Endothelial cell of umbilical vein (primary cell): ENCODE data around the gene METRN. TPM values are rescaled to one million over a fixed set of nuclear protein-coding genes. Genes with fewer than 3 reads are reported as not detected.

Experiments
- BruUV-seq: library from RNA; stranded (reverse); fragments of 400-500 nt; replicated peaks from 2 replicates; lab custom pipeline; 2021; lab: Mats Ljungman, UMichigan
- CTCF ChIA-PET: fragments of 300-600, 350-600 bp; sonication (Branson Sonifier 250); formaldehyde crosslinking; loops from one replicate; lab custom pipeline; 2021; ENCODE audit warnings: antibody characterized with exemption, inconsistent platforms; lab: Charles Lee
- POLR2A ChIA-PET: fragments of 300-600, 350-600 bp; sonication (Branson Sonifier 250); formaldehyde crosslinking; loops from one replicate; lab custom pipeline; 2021; ENCODE audit warnings: antibody characterized with exemption, inconsistent platforms; lab: Charles Lee
- DNase-seq: peaks from one replicate; pipeline ENCODE4 v3.0.0-alpha.2; 2011; ENCODE audit warnings: low read depth, low spot score
- FAIRE-seq: peaks from 2 replicates; lab custom pipeline; 2011; peaks lifted over from hg19 to GRCh38; lab: Jason Lieb, UNC
- H2AFZ ChIP-seq: 2 replicates; pipeline ENCODE4 v1.6.0; 2012; ENCODE audit warnings: low read depth, low read length, control low read depth, inconsistent platforms
- H3K27ac ChIP-seq: 2 replicates; pipeline ENCODE4 v1.5.1; 2011; ENCODE audit warnings: low read depth, mild to moderate bottlenecking, control low read depth, low read length, moderate library complexity; ENCODE audit not compliant: insufficient read depth
- H3K27me3 ChIP-seq, 2 experiments: 2 replicates each; pipeline versions ENCODE4 v1.6.0 to v1.6.1; 2011; ENCODE audit warnings: low read length in 2 of 2, mixed read lengths in 1 of 2; ENCODE audit not compliant: control insufficient read depth in 2 of 2, insufficient read depth in 2 of 2
- H3K36me3 ChIP-seq, 2 experiments: 2 replicates in 1 of 2; 3 replicates in 1 of 2; pipeline ENCODE4 v1.5.1; 2011; ENCODE audit warnings: low read length in 2 of 2, mild to moderate bottlenecking in 1 of 2, moderate library complexity in 1 of 2; ENCODE audit not compliant: control insufficient read depth in 2 of 2, insufficient read depth in 2 of 2; ENCODE audit errors: extremely low read depth in 1 of 2
- H3K4me1 ChIP-seq: 3 replicates; pipeline ENCODE4 v1.5.1; 2011; ENCODE audit warnings: mild to moderate bottlenecking, low read length; ENCODE audit not compliant: control insufficient read depth, insufficient read depth; ENCODE audit errors: extremely low read depth
- H3K4me2 ChIP-seq: 2 replicates; pipeline ENCODE4 v1.6.1; 2011; ENCODE audit warnings: low read length, control low read depth, mixed read lengths; ENCODE audit not compliant: insufficient read depth
- H3K4me3 ChIP-seq, 3 experiments: fragments of 200-600 bp in 1 of 3; sonication (generic), shearing (Covaris generic) in 1 of 3; replicated peaks in 1 of 3; 2 replicates each; pipeline ENCODE4 v1.5.1; 2011 to 2016; ENCODE audit warnings: control low read depth in 3 of 3, low read length in 3 of 3, mild to moderate bottlenecking in 2 of 3, inconsistent platforms in 1 of 3, low read depth in 1 of 3, moderate library complexity in 1 of 3; ENCODE audit not compliant: insufficient read depth in 1 of 3
- H3K79me2 ChIP-seq: 2 replicates; pipeline ENCODE4 v1.6.0; 2012; ENCODE audit warnings: low read length, inconsistent platforms; ENCODE audit not compliant: control insufficient read depth, insufficient read depth
- H3K9ac ChIP-seq: replicated peaks from 2 replicates; pipeline ENCODE3; 2011; ENCODE audit warnings: low read length, control low read depth; ENCODE audit not compliant: insufficient read depth; ENCODE audit errors: extremely low read depth
- H3K9me1 ChIP-seq: replicated peaks from 3 replicates; pipeline ENCODE4 v1.6.0; 2011; ENCODE audit warnings: mild to moderate bottlenecking, low read length; ENCODE audit not compliant: control insufficient read depth, insufficient read depth; ENCODE audit errors: extremely low read depth
- H3K9me3 ChIP-seq: replicated peaks from 2 replicates; pipeline ENCODE4 v1.5.1; 2012; ENCODE audit warnings: low read length, inconsistent platforms; ENCODE audit not compliant: control insufficient read depth, insufficient read depth
- H4K20me1 ChIP-seq: replicated peaks from 2 replicates; pipeline ENCODE3; 2011; ENCODE audit warnings: mild to moderate bottlenecking, low read length; ENCODE audit not compliant: control insufficient read depth, insufficient read depth; ENCODE audit errors: extremely low read depth
- CTCF ChIP-seq, 2 donors: IDR thresholded peaks; 1 replicate in 1 of 2; 2 replicates in 1 of 2; pipeline ENCODE4 v1.5.1; 2011; ENCODE audit warnings: low read length in 2 of 2, mild to moderate bottlenecking in 2 of 2, moderate library complexity in 2 of 2, control low read depth in 1 of 2, inconsistent platforms in 1 of 2, low read depth in 1 of 2; ENCODE audit not compliant: insufficient read depth in 1 of 2; ENCODE audit errors: extremely low read depth in 1 of 2
- EZH2 ChIP-seq: IDR thresholded peaks from 2 replicates; pipeline ENCODE4 v1.6.1; 2012; ENCODE audit warnings: borderline replicate concordance, low read depth, mild to moderate bottlenecking, moderate library complexity, low read length, inconsistent platforms; ENCODE audit not compliant: severe bottlenecking
- FOS ChIP-seq: IDR thresholded peaks from 2 replicates; pipeline ENCODE4 v1.6.1; 2011; ENCODE audit warnings: mild to moderate bottlenecking, low read length, moderate library complexity, borderline replicate concordance; ENCODE audit not compliant: insufficient read depth
- GATA2 ChIP-seq: IDR thresholded peaks from 2 replicates; pipeline ENCODE4 v1.7.0; 2011; ENCODE audit warnings: low read depth, mild to moderate bottlenecking, moderate library complexity, mixed read lengths, low read length; ENCODE audit not compliant: insufficient read length, insufficient read depth
- JUN ChIP-seq: IDR thresholded peaks from 2 replicates; pipeline ENCODE4 v1.6.1; 2011; ENCODE audit warnings: borderline replicate concordance, low read depth; ENCODE audit not compliant: insufficient read length, insufficient read depth
- MAX ChIP-seq: IDR thresholded peaks from 2 replicates; pipeline ENCODE4 v1.6.1; 2011; ENCODE audit not compliant: insufficient read depth, insufficient read length
- MYC ChIP-seq: IDR thresholded peaks from one replicate; pipeline ENCODE4 v1.6.1; 2011; ENCODE audit warnings: mild to moderate bottlenecking, low read depth, low read length
- POLR2A ChIP-seq: IDR thresholded peaks from 2 replicates; pipeline ENCODE4 v1.6.1; 2012; ENCODE audit warnings: low read depth, mild to moderate bottlenecking, control low read depth, low read length
- POLR2AphosphoS5 ChIP-seq: IDR thresholded peaks from 2 replicates; pipeline ENCODE4 v1.6.1; 2012; ENCODE audit warnings: low read depth, mild to moderate bottlenecking, control low read depth, low read length, moderate library complexity; ENCODE audit not compliant: insufficient read depth
- dilution Hi-C: fragments of 300-500 bp; cut with MboI; formaldehyde crosslinking; loops from one replicate; pipeline ENCODE4 v1.15.0; 2019; ENCODE audit warnings: low sequenced_read_pairs; ENCODE audit not compliant: extremely low pct_ligation_motif_present
- intact Hi-C: fragments of 100-400 bp; cut with micrococcal nuclease; formaldehyde crosslinking; loops from one replicate; pipeline ENCODE4 v1.10.0; 2022
- polyA plus RNA-seq, 4 experiments: library from polyadenylated mRNA; depleted of rRNA in 3 of 4; stranded (reverse) in 3 of 4; unstranded in 1 of 4; fragments of >200 nt; gene quantifications; 2 replicates each; pipeline versions ENCODE4 v1.2.1 to v1.2.3, GENCODE V29; 2011 to 2012; ENCODE audit warnings: missing spikeins in 1 of 4
- total RNA-seq: library from RNA; stranded (reverse); gene quantifications from 2 replicates; pipeline ENCODE4 v1.2.3, GENCODE V29; 2021

The METRN gene
- total and polyA plus RNA-seq, 2 donors (not counting 3 experiments of a cell fraction or from before 2014, with no cell fraction given) = 10.0 to 16.1 TPM

- Histone ChIP-seq H3K4me2 (no peak overlapping the region), H3K4me1 (no peaks in the 10 kb centered on the region), H4K20me1 (no peaks in the 10 kb centered on the region), H3K79me2 (no peaks in the 10 kb centered on the region), H3K36me3 (no peaks in the 10 kb centered on the region), H3K27ac (no peak overlapping the region), H3K9me1 (no peaks in the 10 kb centered on the region), H3K27me3 (no peaks in the 10 kb centered on the region), H3K9ac (no peak overlapping the region), H3K9me3 (no peaks in the 10 kb centered on the region), H3K4me3 (no peak overlapping the region), H2AFZ (no peak overlapping the region)
- BruUV-seq = no TSS peak
- TF ChIP-seq JUN (no peak), POLR2AphosphoS5 (no peak), CTCF (IDR thresholded peaks at IDR 0.05; ENCODE audit: extremely low read depth in 1 of 2, insufficient read depth in 1 of 2, low read depth in 1 of 2, low read length in 2 of 2) (no peak), POLR2A (no peak)
- dilution Hi-C loops = no loop called here
- CTCF ChIA-PET = no interaction called here
- FAIRE-seq (no peak), DNase-seq (no peak)
- POLR2A ChIA-PET = no interaction called here
- intact Hi-C loops = no loop called here
Observed at GRCh38 chr16:764184-764750, 49.3 kb downstream of the METRN start.

- H3K36me3 ChIP-seq = no peaks in the 10 kb centered on the region
- H2AFZ ChIP-seq = no peak overlapping the region
- ChIA-PET CTCF (no interaction called here), POLR2A (no interaction called here)
- no TSS peak for BruUV-seq
- DNase-seq = no peak
- H3K79me2 ChIP-seq = no peaks in the 10 kb centered on the region
- intact Hi-C loops = no loop called here
- no peak for FAIRE-seq
- dilution Hi-C loops = no loop called here
- no peak overlapping the region for H3K9ac ChIP-seq
- H3K27me3 ChIP-seq = no peaks in the 10 kb centered on the region
- no peak overlapping the region for H3K4me2 ChIP-seq
- no peaks in the 10 kb centered on the region for H4K20me1 ChIP-seq
- H3K9me1 ChIP-seq = no peaks in the 10 kb centered on the region
- H3K9me3 ChIP-seq = no peaks in the 10 kb centered on the region
- H3K27ac ChIP-seq = no peak overlapping the region
- TF ChIP-seq POLR2AphosphoS5 = no peak
- TF ChIP-seq MYC = no peak
- no peak for TF ChIP-seq POLR2A
- no peak for TF ChIP-seq CTCF (IDR thresholded peaks at IDR 0.05; ENCODE audit: extremely low read depth in 1 of 2, insufficient read depth in 1 of 2, low read depth in 1 of 2, low read length in 2 of 2)
- TF ChIP-seq EZH2 = no peak
- no peak for TF ChIP-seq MAX
- no peak for TF ChIP-seq JUN
- no peak for TF ChIP-seq GATA2
- TF ChIP-seq FOS = no peak
- H3K4me1 ChIP-seq = no peaks in the 10 kb centered on the region
- no peak overlapping the region for H3K4me3 ChIP-seq
Observed at GRCh38 chr16:764848-765487, 50.0 kb downstream of the METRN start.
